ENCODE measurements around the gene DMRT3.

The DMRT3 gene

DNA sequence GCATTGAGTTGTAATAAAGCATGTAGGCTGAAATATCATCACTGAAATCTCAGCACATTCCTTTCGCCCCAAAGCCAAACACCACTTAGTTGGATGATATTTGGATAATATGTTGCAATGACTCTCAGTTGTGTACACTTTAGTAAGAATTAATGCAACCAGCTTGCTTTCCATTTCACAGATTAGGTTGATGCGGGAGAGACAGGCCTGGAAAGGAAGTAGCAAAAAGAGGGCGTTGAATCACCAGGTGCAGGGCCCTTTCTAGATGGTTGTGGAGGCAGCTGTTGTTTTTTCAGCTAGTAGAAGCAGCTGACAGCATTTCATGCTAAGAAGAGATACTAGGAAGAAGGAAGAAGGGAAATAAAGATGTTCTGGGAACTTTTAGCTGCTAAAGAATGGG lies 30.9 kb downstream of the DMRT3 start:
- no peak for DNase-seq

GRCh38 chr9:1008216-1008615 lies 31.8 kb downstream of the DMRT3 start:
- DNase-seq = no peak

- peak; percentile 7 to 16 for DNase-seq
These were observed 32.7 kb downstream of the DMRT3 start for GRCh38 chr9:1009101-1009707.

DNA sequence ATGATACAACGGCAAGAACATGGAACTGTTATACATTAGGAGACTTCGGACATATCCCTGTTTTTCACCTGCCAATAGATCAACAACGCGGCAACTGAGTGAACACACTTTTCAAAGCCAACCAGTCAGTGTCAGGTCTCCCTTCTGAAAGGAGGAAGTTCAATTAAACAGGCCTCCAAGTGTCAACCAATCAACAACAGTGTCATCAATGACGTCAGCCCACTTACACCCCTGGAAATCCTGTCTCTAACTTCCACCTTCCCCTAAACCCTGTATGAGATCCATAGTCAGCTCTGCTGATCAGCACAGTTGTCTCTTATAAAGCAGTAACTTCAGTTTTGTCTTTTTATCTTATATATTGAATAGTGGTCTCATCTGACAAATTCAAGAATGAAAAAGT lies 36.6 kb downstream of the DMRT3 start:
- DNase-seq = no peak

- DNase-seq = no peak
These were observed 37.8 kb downstream of the DMRT3 start for GRCh38 chr9:1014225-1014624.

GRCh38 chr9:1014640-1015039 lies 38.2 kb downstream of the DMRT3 start:
- DNase-seq = no peak

GRCh38 chr9:1018121-1018520 lies 41.7 kb downstream of the DMRT3 start:
- no peak for DNase-seq

GRCh38 chr9:1024112-1024511 lies 47.7 kb downstream of the DMRT3 start:
- no peak for DNase-seq

GRCh38 chr9:1025131-1025530 lies 48.7 kb downstream of the DMRT3 start:
- no peak for DNase-seq

- no peak for DNase-seq
These were observed 49.8 kb downstream of the DMRT3 start for GRCh38 chr9:1026219-1026618.

- no peak for DNase-seq
These were observed 52.2 kb downstream of the DMRT3 start for GRCh38 chr9:1028501-1029190.

DNA sequence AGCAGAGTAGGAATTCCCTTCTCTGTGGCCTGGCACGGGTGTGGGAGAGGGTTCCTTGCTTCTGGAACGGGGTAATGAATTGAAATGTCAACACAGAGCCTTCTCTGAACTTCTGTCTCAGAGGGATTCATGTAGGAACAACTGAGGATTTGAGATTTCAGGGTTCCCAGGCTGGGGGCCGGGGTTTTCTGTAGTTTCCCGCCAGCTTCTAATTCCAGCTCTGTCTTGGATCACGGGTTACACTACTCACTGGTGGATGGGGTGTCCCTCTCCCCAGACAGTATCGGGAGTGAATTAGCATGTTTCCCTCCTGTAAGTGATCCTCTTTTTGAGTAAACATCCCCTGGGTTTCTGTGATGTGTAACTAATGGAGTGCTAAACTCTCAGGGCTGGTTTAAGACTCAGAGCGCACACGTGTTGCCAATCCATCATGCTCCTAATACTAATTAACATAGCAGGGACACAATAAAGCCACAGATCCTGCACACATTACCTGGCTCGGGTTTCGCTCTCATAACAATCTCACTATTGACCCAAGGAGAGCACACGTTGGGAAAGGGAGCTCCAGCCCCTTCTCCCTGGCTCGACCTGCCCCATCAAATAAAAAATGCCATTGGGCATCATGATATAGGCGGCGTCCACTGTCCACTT lies 55.6 kb downstream of the DMRT3 start:
- no peak for DNase-seq

DNA sequence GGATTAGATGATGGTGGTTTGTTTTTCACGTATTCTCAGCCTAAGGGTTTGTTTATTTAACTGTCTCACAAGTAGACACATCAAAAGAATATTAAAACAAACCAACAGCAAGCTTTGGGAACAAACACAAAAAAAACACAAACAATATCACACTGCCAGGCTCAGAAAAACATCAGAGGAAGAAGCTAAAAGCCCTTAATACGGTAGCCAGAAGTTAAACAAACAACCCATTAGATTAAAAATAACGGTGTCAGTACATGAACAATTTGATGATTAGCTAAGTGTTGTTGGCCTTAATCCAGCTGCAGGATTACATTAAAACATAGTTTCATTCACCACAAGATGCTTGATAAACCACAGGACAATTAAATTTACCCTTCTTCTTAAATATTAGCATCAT lies 57.8 kb downstream of the DMRT3 start:
- no peak for DNase-seq

GRCh38 chr9:1039589-1039988 lies 63.1 kb downstream of the DMRT3 start:
- DNase-seq = no peak
